NCI-H2107 (cell line): Measurements from ENCODE around the gene NR2F1-AS1.

Experiments
- DNase-seq: peaks from one replicate; lab custom pipeline; 2025; lab: John Stamatoyannopoulos, UW

The NR2F1-AS1 gene

GRCh38 chr5:93384995-93385394, 196.0 kb downstream of the NR2F1-AS1 start:
- DNase-seq, result no peak

- no peak for DNase-seq
Measured at GRCh38 chr5:93384026-93384425, 197.0 kb downstream of the NR2F1-AS1 start.

DNA sequence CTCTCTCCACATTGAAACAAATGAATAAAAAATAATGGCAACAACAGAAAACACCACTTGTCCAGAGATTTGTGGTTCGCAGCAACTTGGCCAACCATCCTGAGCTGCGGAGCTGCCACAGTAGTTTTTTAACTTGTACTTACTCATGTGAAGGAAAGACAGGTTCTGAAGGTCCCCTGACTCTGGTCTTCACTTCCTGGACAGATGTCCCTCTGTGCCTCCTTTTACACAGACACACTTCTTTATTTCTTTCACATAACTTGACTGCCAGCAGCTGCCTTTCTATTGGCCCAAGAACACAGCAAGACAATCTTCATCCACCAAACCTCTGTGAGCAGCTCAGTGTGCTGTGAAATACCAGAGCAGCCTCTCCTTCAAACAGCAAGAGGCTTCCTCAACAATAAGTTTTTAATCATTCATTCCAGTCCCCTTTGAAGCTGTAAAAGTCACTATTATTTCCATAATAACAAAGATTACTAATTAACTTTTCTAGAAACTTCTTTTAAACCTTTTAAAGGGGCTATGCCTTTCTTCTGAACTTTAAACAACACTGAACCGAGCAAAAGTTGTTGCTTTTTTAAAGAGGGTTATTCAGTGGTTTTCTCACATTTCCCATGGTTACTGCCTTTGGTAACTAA, 198.7 kb downstream of the NR2F1-AS1 start:
- no peak for DNase-seq

DNA sequence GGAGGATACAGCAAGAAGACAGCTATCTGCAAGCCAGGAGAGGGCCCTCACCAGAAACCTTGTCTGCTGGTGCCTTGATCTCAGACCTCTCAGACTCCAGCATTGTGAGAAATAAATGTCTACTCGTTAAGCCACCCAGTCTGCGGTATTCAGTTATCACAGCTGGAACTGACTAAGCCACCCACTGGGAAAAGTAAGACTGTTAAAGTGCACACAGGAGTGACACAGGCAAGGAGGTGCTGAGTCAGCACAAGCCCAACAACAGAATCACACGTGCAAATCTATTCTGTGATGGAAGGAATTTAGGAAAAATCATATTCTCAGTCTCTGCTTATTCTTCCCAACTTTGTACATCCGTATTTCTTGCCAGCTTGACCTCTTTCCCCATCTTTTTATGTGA, 200.0 kb downstream of the NR2F1-AS1 start:
- DNase-seq, result no peak

DNA sequence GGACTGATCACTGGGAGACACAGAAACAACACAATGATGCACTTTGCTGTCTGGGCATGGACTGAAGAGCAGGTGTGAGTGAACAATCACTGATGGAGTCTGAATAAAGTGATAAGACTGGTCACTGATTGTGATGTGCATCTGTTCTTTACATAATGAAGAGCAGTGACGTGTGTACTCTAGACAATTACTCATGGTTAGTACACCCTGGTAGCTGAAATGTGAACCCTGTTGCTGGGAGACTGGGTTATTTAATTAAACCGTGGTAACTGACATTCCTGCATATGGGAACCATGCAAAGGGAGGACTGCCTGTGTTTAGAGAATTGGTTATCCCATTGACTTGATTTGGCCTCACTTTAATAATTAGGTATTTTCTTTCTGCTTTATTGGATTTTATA, 202.9 kb downstream of the NR2F1-AS1 start:
- no peak for DNase-seq

DNA sequence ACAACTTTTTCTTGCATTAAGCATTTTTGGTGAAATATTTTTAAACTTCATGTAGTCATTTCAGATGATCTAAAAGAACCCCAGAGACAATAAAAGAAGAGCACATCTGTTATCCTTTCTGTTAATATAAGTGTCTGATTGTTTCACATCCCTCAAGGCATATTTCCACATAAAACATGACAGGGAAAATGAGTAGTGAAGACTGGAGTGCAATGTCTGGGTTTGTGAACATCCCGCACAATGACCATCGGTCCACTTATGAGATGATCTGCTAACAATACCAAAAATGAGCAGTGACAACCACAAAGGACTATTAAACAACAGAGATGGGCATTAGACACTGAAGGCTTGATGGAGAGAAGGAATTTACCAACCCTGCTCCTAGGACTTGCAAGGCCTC, 209.1 kb downstream of the NR2F1-AS1 start:
- DNase-seq, result no peak

DNA sequence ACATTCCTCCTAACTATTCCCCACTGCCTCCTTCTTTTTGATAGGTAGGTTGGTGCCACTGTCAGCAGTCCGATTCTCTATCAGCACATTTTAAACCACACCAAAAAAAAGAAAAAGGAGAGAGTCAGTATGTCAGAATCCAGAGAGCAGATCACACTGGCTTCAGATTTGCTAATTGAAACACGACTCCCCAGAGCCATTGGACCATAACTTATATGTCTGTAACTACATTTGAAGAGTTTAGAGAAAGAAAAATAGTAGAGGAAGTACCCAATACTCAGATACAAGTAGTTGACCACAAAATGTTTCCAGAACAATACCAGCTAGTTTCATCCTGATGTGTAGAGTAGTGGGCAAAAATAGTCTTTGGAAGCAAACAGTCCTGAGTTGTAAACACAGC, 216.6 kb downstream of the NR2F1-AS1 start:
- DNase-seq, result no peak

DNA sequence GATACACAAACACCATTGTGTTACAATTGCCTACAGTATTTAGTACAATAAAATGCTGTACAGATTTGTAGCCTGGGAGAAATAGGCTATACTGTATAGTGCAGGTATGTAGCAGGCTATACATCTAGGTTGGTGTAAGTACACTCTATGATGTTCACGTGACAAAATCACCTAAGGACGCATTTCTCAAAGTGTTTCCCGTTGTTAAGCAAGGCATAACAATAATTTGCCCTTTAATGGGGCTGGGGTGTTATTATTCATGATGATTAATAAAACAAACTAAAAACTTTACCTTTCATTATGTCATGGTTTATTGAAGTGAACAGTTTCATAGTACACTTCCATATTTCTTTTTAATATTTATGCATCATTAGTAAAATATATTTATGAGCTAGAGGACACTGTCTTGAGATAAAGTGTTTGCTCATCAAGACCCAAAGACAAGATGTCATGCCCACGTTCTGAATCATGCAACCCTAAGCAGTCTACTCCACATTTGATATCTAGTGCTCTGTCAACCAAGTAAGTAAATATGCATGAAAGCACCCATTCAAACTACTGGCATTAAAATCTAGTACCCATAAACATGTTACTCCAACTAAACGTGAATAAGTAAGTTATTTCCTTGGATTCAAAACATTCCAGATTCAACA, 220.5 kb downstream of the NR2F1-AS1 start:
- DNase-seq, result no peak

- no peak for DNase-seq
Measured at GRCh38 chr5:93359960-93360305, 221.1 kb downstream of the NR2F1-AS1 start.
